Measurements from ENCODE around the gene NBEAL1.

DNA sequence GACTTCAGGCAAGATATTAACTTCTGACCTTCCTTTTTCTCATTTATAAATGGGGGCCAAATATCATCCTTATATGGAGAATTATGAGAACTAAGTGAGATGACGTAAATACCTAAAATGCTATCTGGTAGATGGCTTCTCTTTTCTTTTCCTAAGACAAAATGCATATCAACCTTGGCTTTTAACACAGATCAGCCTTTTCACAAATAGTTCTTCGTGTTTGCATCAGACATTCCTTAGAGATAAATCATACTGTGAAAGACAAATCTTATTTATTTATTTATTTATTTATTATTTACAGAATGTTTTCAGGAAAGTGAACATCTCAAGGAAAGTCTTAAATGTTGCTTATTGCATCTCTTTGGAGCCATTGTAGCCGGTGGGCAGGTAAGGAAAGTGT is 62.8 kb downstream of the NBEAL1 start:
- TF ChIP-seq, protein P1, sequence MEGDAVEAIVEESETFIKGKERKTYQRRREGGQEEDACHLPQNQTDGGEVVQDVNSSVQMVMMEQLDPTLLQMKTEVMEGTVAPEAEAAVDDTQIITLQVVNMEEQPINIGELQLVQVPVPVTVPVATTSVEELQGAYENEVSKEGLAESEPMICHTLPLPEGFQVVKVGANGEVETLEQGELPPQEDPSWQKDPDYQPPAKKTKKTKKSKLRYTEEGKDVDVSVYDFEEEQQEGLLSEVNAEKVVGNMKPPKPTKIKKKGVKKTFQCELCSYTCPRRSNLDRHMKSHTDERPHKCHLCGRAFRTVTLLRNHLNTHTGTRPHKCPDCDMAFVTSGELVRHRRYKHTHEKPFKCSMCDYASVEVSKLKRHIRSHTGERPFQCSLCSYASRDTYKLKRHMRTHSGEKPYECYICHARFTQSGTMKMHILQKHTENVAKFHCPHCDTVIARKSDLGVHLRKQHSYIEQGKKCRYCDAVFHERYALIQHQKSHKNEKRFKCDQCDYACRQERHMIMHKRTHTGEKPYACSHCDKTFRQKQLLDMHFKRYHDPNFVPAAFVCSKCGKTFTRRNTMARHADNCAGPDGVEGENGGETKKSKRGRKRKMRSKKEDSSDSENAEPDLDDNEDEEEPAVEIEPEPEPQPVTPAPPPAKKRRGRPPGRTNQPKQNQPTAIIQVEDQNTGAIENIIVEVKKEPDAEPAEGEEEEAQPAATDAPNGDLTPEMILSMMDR (conservative IDR thresholded peaks at IDR 0.05; ENCODE audit: low read depth in 2 of 2): no peak
- TF ChIP-seq, protein P2, sequence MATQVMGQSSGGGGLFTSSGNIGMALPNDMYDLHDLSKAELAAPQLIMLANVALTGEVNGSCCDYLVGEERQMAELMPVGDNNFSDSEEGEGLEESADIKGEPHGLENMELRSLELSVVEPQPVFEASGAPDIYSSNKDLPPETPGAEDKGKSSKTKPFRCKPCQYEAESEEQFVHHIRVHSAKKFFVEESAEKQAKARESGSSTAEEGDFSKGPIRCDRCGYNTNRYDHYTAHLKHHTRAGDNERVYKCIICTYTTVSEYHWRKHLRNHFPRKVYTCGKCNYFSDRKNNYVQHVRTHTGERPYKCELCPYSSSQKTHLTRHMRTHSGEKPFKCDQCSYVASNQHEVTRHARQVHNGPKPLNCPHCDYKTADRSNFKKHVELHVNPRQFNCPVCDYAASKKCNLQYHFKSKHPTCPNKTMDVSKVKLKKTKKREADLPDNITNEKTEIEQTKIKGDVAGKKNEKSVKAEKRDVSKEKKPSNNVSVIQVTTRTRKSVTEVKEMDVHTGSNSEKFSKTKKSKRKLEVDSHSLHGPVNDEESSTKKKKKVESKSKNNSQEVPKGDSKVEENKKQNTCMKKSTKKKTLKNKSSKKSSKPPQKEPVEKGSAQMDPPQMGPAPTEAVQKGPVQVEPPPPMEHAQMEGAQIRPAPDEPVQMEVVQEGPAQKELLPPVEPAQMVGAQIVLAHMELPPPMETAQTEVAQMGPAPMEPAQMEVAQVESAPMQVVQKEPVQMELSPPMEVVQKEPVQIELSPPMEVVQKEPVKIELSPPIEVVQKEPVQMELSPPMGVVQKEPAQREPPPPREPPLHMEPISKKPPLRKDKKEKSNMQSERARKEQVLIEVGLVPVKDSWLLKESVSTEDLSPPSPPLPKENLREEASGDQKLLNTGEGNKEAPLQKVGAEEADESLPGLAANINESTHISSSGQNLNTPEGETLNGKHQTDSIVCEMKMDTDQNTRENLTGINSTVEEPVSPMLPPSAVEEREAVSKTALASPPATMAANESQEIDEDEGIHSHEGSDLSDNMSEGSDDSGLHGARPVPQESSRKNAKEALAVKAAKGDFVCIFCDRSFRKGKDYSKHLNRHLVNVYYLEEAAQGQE (IDR thresholded peaks at IDR 0.05; ENCODE audit: unreplicated experiment): no peak

All from GM23338 (cell line).